WTC11 (cell line): ENCODE data around the gene CDH11.

ENCODE experiments used
- STAT6 ChIP-seq: sonication (generic); formaldehyde crosslinking; conservative IDR thresholded peaks from 2 replicates; pipeline ENCODE4 v1.8.1; 2023; ENCODE audit warnings: mild to moderate bottlenecking, low read depth, missing genetic modification reagents, moderate library complexity
- TF ChIP-seq, protein P1 (sequence below): fragments of 200-600 bp; IDR thresholded peaks from 2 replicates; pipeline ENCODE4 v1.8.0; 2022; ENCODE audit warnings: antibody characterized with exemption

- TF ChIP-seq, protein P1, sequence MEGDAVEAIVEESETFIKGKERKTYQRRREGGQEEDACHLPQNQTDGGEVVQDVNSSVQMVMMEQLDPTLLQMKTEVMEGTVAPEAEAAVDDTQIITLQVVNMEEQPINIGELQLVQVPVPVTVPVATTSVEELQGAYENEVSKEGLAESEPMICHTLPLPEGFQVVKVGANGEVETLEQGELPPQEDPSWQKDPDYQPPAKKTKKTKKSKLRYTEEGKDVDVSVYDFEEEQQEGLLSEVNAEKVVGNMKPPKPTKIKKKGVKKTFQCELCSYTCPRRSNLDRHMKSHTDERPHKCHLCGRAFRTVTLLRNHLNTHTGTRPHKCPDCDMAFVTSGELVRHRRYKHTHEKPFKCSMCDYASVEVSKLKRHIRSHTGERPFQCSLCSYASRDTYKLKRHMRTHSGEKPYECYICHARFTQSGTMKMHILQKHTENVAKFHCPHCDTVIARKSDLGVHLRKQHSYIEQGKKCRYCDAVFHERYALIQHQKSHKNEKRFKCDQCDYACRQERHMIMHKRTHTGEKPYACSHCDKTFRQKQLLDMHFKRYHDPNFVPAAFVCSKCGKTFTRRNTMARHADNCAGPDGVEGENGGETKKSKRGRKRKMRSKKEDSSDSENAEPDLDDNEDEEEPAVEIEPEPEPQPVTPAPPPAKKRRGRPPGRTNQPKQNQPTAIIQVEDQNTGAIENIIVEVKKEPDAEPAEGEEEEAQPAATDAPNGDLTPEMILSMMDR: no peak
- TF ChIP-seq STAT6 (CRISPR knock-in tag): no peak
These were observed 188.0 kb downstream of the CDH11 start for GRCh38 chr16:64933885-64934284.
